Measurements from ENCODE around the gene MVB12B.

The MVB12B gene

GRCh38 chr9:126327714-126328185 lies 1.1 kb downstream of the MVB12B start:
- Histone ChIP-seq H2BK15ac (ENCODE audit: low read length) (peak overlapping the region; percentile 25), H3K9me3 (replicated peaks in 1 of 2; ENCODE audit: control insufficient read depth in 2 of 2, insufficient read depth in 1 of 2, low read depth in 1 of 2, low read length in 2 of 2) (peaks cover 2 to 12% of the 10 kb centered on the region in 2 donors), H3K14ac (ENCODE audit: low read length) (no peak overlapping the region), H2AK5ac (ENCODE audit: low read depth, low read length) (peak overlapping the region; percentile 98), H3K18ac (ENCODE audit: low read length) (no peak overlapping the region), H4K91ac (ENCODE audit: low read depth, low read length, poor library complexity) (no peak overlapping the region), H2BK5ac (ENCODE audit: low read length) (peak overlapping the region; percentile 85), H3K9ac (ENCODE audit: low read depth, low read length, poor library complexity) (no peak overlapping the region), H4K8ac (ENCODE audit: low read depth, low read length) (no peak overlapping the region), H3K27me3 (ENCODE audit: control insufficient read depth in 3 of 3, insufficient read depth in 3 of 3, low read depth in 1 of 3, low read length in 3 of 3) (no peaks in the 10 kb centered on the region), H3K27ac (replicated peaks; ENCODE audit: low read length) (no peak overlapping the region), H3K4me1 (ENCODE audit: control insufficient read depth in 2 of 2, insufficient read depth in 1 of 2, low read depth in 1 of 2, low read length in 2 of 2) (peaks cover 20 to 24% of the 10 kb centered on the region in 2 donors), H2BK120ac (ENCODE audit: low read depth, low read length) (no peak overlapping the region), H2AFZ (ENCODE audit: low read length) (peak overlapping the region; percentile 89), H3K4me3 (ENCODE audit: low read length in 2 of 2) (peak overlapping the region; percentile 62 to 76), H3K23ac (ENCODE audit: low read depth, low read length, poor library complexity) (peak overlapping the region; percentile 95), H3K4ac (ENCODE audit: low read length) (no peak overlapping the region), H2BK12ac (ENCODE audit: low read length) (peak overlapping the region; percentile 67), H3K79me1 (ENCODE audit: low read depth, low read length) (peaks cover 6% of the 10 kb centered on the region), H3K4me2 (ENCODE audit: insufficient read depth, low read length, poor library complexity, severe bottlenecking) (peak overlapping the region; percentile 84), H3K36me3 (replicated peaks in 1 of 2; ENCODE audit: control insufficient read depth in 2 of 2, insufficient read depth in 2 of 2, low read length in 2 of 2) (peaks cover 0 to 18% of the 10 kb centered on the region in 2 donors)
- DNase-seq (ENCODE audit: low spot score): no peak
- no CpG with 5 or more reads among the region's 5 CpGs for WGBS, 2 donors (ENCODE audit: extremely low coverage in 2 of 2, insufficient read length in 2 of 2, insufficient replicate concordance in 1 of 2)

GRCh38 chr9:126328407-126328806 lies 1.8 kb downstream of the MVB12B start:
- Histone ChIP-seq H2AFZ (ENCODE audit: low read length) (no peak overlapping the region), H3K9me3 (replicated peaks in 1 of 2; ENCODE audit: control insufficient read depth in 2 of 2, insufficient read depth in 1 of 2, low read depth in 1 of 2, low read length in 2 of 2) (peaks cover 2 to 12% of the 10 kb centered on the region in 2 donors), H3K4me3 (ENCODE audit: low read length in 2 of 2) (no peak overlapping the region), H3K14ac (ENCODE audit: low read length) (no peak overlapping the region), H3K4ac (ENCODE audit: low read length) (no peak overlapping the region), H3K18ac (ENCODE audit: low read length) (no peak overlapping the region), H2BK120ac (ENCODE audit: low read depth, low read length) (no peak overlapping the region), H4K8ac (ENCODE audit: low read depth, low read length) (no peak overlapping the region), H3K23ac (ENCODE audit: low read depth, low read length, poor library complexity) (no peak overlapping the region), H3K4me1 (ENCODE audit: control insufficient read depth in 2 of 2, insufficient read depth in 1 of 2, low read depth in 1 of 2, low read length in 2 of 2) (peaks cover 20 to 25% of the 10 kb centered on the region in 2 donors), H3K36me3 (replicated peaks in 1 of 2; ENCODE audit: control insufficient read depth in 2 of 2, insufficient read depth in 2 of 2, low read length in 2 of 2) (peaks cover 0 to 18% of the 10 kb centered on the region in 2 donors), H4K91ac (ENCODE audit: low read depth, low read length, poor library complexity) (no peak overlapping the region), H2BK5ac (ENCODE audit: low read length) (no peak overlapping the region), H3K9ac (ENCODE audit: low read depth, low read length, poor library complexity) (no peak overlapping the region), H3K27ac (replicated peaks; ENCODE audit: low read length) (no peak overlapping the region), H3K79me1 (ENCODE audit: low read depth, low read length) (peaks cover 6% of the 10 kb centered on the region), H2AK5ac (ENCODE audit: low read depth, low read length) (no peak overlapping the region), H3K27me3 (ENCODE audit: control insufficient read depth in 3 of 3, insufficient read depth in 3 of 3, low read depth in 1 of 3, low read length in 3 of 3) (no peaks in the 10 kb centered on the region), H2BK15ac (ENCODE audit: low read length) (no peak overlapping the region), H2BK12ac (ENCODE audit: low read length) (no peak overlapping the region), H3K4me2 (ENCODE audit: insufficient read depth, low read length, poor library complexity, severe bottlenecking) (no peak overlapping the region)
- WGBS, 2 donors (ENCODE audit: extremely low coverage in 2 of 2, insufficient read length in 2 of 2, insufficient replicate concordance in 1 of 2): 100% methylated on average over 1 of the region's 3 CpGs; no CpG with 5 or more reads in 1 of the 2 donors
- no peak for DNase-seq (ENCODE audit: low spot score)

GRCh38 chr9:126329476-126330275 lies 3.0 kb downstream of the MVB12B start:
- Histone ChIP-seq H2BK120ac (ENCODE audit: low read depth, low read length) (no peak overlapping the region), H4K8ac (ENCODE audit: low read depth, low read length) (no peak overlapping the region), H3K79me1 (ENCODE audit: low read depth, low read length) (peaks cover 6% of the 10 kb centered on the region), H3K4ac (ENCODE audit: low read length) (no peak overlapping the region), H3K14ac (ENCODE audit: low read length) (no peak overlapping the region), H3K27ac (replicated peaks; ENCODE audit: low read length) (no peak overlapping the region), H3K23ac (ENCODE audit: low read depth, low read length, poor library complexity) (no peak overlapping the region), H3K18ac (ENCODE audit: low read length) (no peak overlapping the region), H3K9me3 (replicated peaks in 1 of 2; ENCODE audit: control insufficient read depth in 2 of 2, insufficient read depth in 1 of 2, low read depth in 1 of 2, low read length in 2 of 2) (peaks cover 0 to 4% of the 10 kb centered on the region in 2 donors), H3K4me3 (ENCODE audit: low read length in 2 of 2) (no peak overlapping the region), H2BK12ac (ENCODE audit: low read length) (no peak overlapping the region), H4K91ac (ENCODE audit: low read depth, low read length, poor library complexity) (no peak overlapping the region), H3K4me1 (ENCODE audit: control insufficient read depth in 2 of 2, insufficient read depth in 1 of 2, low read depth in 1 of 2, low read length in 2 of 2) (peaks cover 20 to 25% of the 10 kb centered on the region in 2 donors), H3K9ac (ENCODE audit: low read depth, low read length, poor library complexity) (peak overlapping the region; percentile 17), H3K4me2 (ENCODE audit: insufficient read depth, low read length, poor library complexity, severe bottlenecking) (no peak overlapping the region), H3K27me3 (ENCODE audit: control insufficient read depth in 3 of 3, insufficient read depth in 3 of 3, low read depth in 1 of 3, low read length in 3 of 3) (no peaks in the 10 kb centered on the region), H2BK15ac (ENCODE audit: low read length) (no peak overlapping the region), H2AFZ (ENCODE audit: low read length) (no peak overlapping the region), H2AK5ac (ENCODE audit: low read depth, low read length) (no peak overlapping the region), H2BK5ac (ENCODE audit: low read length) (no peak overlapping the region), H3K36me3 (replicated peaks in 1 of 2; ENCODE audit: control insufficient read depth in 2 of 2, insufficient read depth in 2 of 2, low read length in 2 of 2) (peaks cover 0 to 24% of the 10 kb centered on the region in 2 donors)
- no peak for DNase-seq (ENCODE audit: low spot score)
- WGBS, 2 donors (ENCODE audit: extremely low coverage in 2 of 2, insufficient read length in 2 of 2, insufficient replicate concordance in 1 of 2): no CpG with 5 or more reads among the region's 10 CpGs

GRCh38 chr9:126330536-126330935 lies 3.9 kb downstream of the MVB12B start:
- H2AFZ ChIP-seq (ENCODE audit: low read length): no peak overlapping the region
- H3K36me3 ChIP-seq (replicated peaks in 1 of 2; ENCODE audit: control insufficient read depth in 2 of 2, insufficient read depth in 2 of 2, low read length in 2 of 2): peaks cover 0 to 32% of the 10 kb centered on the region in 2 donors
- no peak overlapping the region for H4K91ac ChIP-seq (ENCODE audit: low read depth, low read length, poor library complexity)
- no peak overlapping the region for H3K14ac ChIP-seq (ENCODE audit: low read length)
- no peak overlapping the region for H3K27ac ChIP-seq (replicated peaks; ENCODE audit: low read length)
- H3K27me3 ChIP-seq (ENCODE audit: control insufficient read depth in 3 of 3, insufficient read depth in 3 of 3, low read depth in 1 of 3, low read length in 3 of 3): no peaks in the 10 kb centered on the region
- no CpG with 5 or more reads among the region's 4 CpGs for WGBS, 2 donors (ENCODE audit: extremely low coverage in 2 of 2, insufficient read length in 2 of 2, insufficient replicate concordance in 1 of 2)
- H3K4me1 ChIP-seq (ENCODE audit: control insufficient read depth in 2 of 2, insufficient read depth in 1 of 2, low read depth in 1 of 2, low read length in 2 of 2): peaks cover 19 to 24% of the 10 kb centered on the region in 2 donors
- no peak overlapping the region for H2BK12ac ChIP-seq (ENCODE audit: low read length)
- DNase-seq (ENCODE audit: low spot score): no peak
- H3K79me1 ChIP-seq (ENCODE audit: low read depth, low read length): peaks cover 6% of the 10 kb centered on the region
- H3K9me3 ChIP-seq (replicated peaks in 1 of 2; ENCODE audit: control insufficient read depth in 2 of 2, insufficient read depth in 1 of 2, low read depth in 1 of 2, low read length in 2 of 2): no peaks in the 10 kb centered on the region
- no peak overlapping the region for H3K4ac ChIP-seq (ENCODE audit: low read length)
- no peak overlapping the region for H3K23ac ChIP-seq (ENCODE audit: low read depth, low read length, poor library complexity)
- no peak overlapping the region for H2BK15ac ChIP-seq (ENCODE audit: low read length)
- H4K8ac ChIP-seq (ENCODE audit: low read depth, low read length): no peak overlapping the region
- no peak overlapping the region for H3K18ac ChIP-seq (ENCODE audit: low read length)
- no peak overlapping the region for H3K4me3 ChIP-seq (ENCODE audit: low read length in 2 of 2)
- no peak overlapping the region for H2BK5ac ChIP-seq (ENCODE audit: low read length)
- H3K9ac ChIP-seq (ENCODE audit: low read depth, low read length, poor library complexity): no peak overlapping the region
- no peak overlapping the region for H3K4me2 ChIP-seq (ENCODE audit: insufficient read depth, low read length, poor library complexity, severe bottlenecking)
- H2AK5ac ChIP-seq (ENCODE audit: low read depth, low read length): no peak overlapping the region
- H2BK120ac ChIP-seq (ENCODE audit: low read depth, low read length): no peak overlapping the region

Data from neuronal stem cell (in vitro differentiated cells).